Tibial nerve (tissue), 4 donors: ENCODE measurements around the gene FGF9. TPM values are rescaled to one million over a fixed set of nuclear protein-coding genes. Genes with fewer than 3 reads are reported as not detected.
A peak's percentile ranks its signal among the peaks of the same experiment; 100 is the strongest.

Source experiments
- DNase-seq, 2 donors: peaks; one replicate each; pipeline ENCODE4 v3.0.0-alpha.2; 2019; ENCODE audit warnings: low spot score in 2 of 2
- H3K27ac ChIP-seq, 4 donors: fragments of 200-600 bp; sonication (generic) in 3 of 4; one replicate each; pipeline ENCODE4 v1.5.1; 2017 to 2019; ENCODE audit warnings: mild to moderate bottlenecking in 1 of 4
- H3K27me3 ChIP-seq, 2 donors: fragments of 200-600 bp; sonication (generic) in 1 of 2; one replicate each; pipeline versions ENCODE4 v1.5.1 to v1.6.0; 2017 to 2019
- H3K36me3 ChIP-seq, 3 donors: fragments of 200-600 bp; sonication (generic); one replicate each; pipeline ENCODE4 v1.5.1; 2018 to 2019
- H3K4me1 ChIP-seq, 4 donors: fragments of 200-600 bp; sonication (generic) in 3 of 4; one replicate each; pipeline ENCODE4 v1.5.1; 2017 to 2019
- H3K4me3 ChIP-seq, 4 donors: fragments of 200-600 bp; sonication (generic) in 3 of 4; one replicate each; pipeline ENCODE4 v1.5.1; 2017 to 2019; ENCODE audit warnings: mild to moderate bottlenecking in 1 of 4, moderate library complexity in 1 of 4
- H3K9me3 ChIP-seq, 4 donors: fragments of 200-600 bp; sonication (generic) in 3 of 4; one replicate each; pipeline ENCODE4 v1.5.1; 2017 to 2019
- CTCF ChIP-seq, 5 experiments: fragments of 200-600 bp in 3 of 5; fragments of 450-650 bp in 2 of 5; sonication (generic) in 3 of 5; IDR thresholded peaks; one replicate each; pipeline ENCODE4 v1.5.1; 2016 to 2019; ENCODE audit warnings: antibody characterized with exemption in 5 of 5, mild to moderate bottlenecking in 3 of 5, moderate library complexity in 2 of 5
- EP300 ChIP-seq, 2 donors: sonication (generic); formaldehyde crosslinking; IDR thresholded peaks; one replicate each; pipeline ENCODE4 v1.6.1; 2017; ENCODE audit warnings: antibody characterized with exemption in 2 of 2, mild to moderate bottlenecking in 1 of 2
- POLR2A ChIP-seq, 2 donors: fragments of 450-650 bp; IDR thresholded peaks; one replicate each; pipeline ENCODE4 v1.6.1; 2017; ENCODE audit warnings: antibody characterized with exemption in 2 of 2, mild to moderate bottlenecking in 2 of 2, moderate library complexity in 2 of 2
- WGBS, 2 donors: methylation state at CpG; one replicate each; pipeline ENCODE4 v1.1.5; 2018; 5-methylcytosine and 5-hydroxymethylcytosine counted together
- total RNA-seq, 4 donors: library from RNA; depleted of rRNA; stranded (reverse); fragments of >200 nt; gene quantifications; one replicate each; pipeline ENCODE4 v1.1.0, GENCODE V29; 2016

The FGF9 gene
- total RNA-seq = 1 to 10 TPM in 2 of 4 donors, under 1 TPM in 1, not detected in 1; 0.22 to 1.2 (median 1.0) TPM

- Histone ChIP-seq H3K27ac (peak within 1 kb of the TSS in 3 of 4 donors; percentile 23 to 81 (median 53)), H3K4me1 (peaks cover 0 to 62% (median 32%) of the 10 kb centered on the region in 4 donors), H3K4me3 (peak within 1 kb of the TSS; percentile 43 to 74 (median 64)), H3K27me3 (peaks cover 0 to 60% of the 10 kb centered on the region in 2 donors), H3K9me3 (no peaks in the 10 kb centered on the region), H3K36me3 (no peaks in the 10 kb centered on the region)
- 0 to 1% methylated on average over 42 to 62 of the region's 62 CpGs for whole genome bisulfite sequencing, 2 donors
- no peak for DNase-seq
- TF ChIP-seq EP300 (IDR thresholded peaks at IDR 0.05) = peak in 1 of 2 donors; percentile 41
- TF ChIP-seq POLR2A (IDR thresholded peaks at IDR 0.05) = peak in 1 of 2 donors; percentile 40
- no peak for TF ChIP-seq CTCF (IDR thresholded peaks at IDR 0.05)
Measured at GRCh38 chr13:21670883-21671619, at the start of gene FGF9. Gene FGF9 (plus strand): TSS chr13:21671073. CDS start chr13:21671913, 840 bp downstream.

- TF ChIP-seq CTCF (IDR thresholded peaks at IDR 0.05) = no peak
- TF ChIP-seq POLR2A (IDR thresholded peaks at IDR 0.05) = no peak
- no peak for TF ChIP-seq EP300 (IDR thresholded peaks at IDR 0.05)
- Histone ChIP-seq H3K9me3 (no peaks in the 10 kb centered on the region), H3K27me3 (no peaks in the 10 kb centered on the region), H3K4me3 (no peak overlapping the region), H3K27ac (no peak overlapping the region), H3K36me3 (no peaks in the 10 kb centered on the region), H3K4me1 (no peaks in the 10 kb centered on the region)
- WGBS, 2 donors = 51 to 54% methylated on average over 8 of the region's 8 CpGs
- DNase-seq = no peak
Measured at GRCh38 chr13:21625366-21625765, 45.5 kb upstream of the FGF9 start.

- H3K27ac ChIP-seq = no peak overlapping the region
- TF ChIP-seq EP300 (IDR thresholded peaks at IDR 0.05) (no peak), POLR2A (IDR thresholded peaks at IDR 0.05) (no peak), CTCF (IDR thresholded peaks at IDR 0.05) (no peak)
- no peaks in the 10 kb centered on the region for H3K4me1 ChIP-seq
- DNase-seq = no peak
- peaks cover 0 to 19% (median 0%) of the 10 kb centered on the region in 4 donors for H3K9me3 ChIP-seq
- H3K4me3 ChIP-seq = no peak overlapping the region
- no peaks in the 10 kb centered on the region for H3K27me3 ChIP-seq
- H3K36me3 ChIP-seq = no peaks in the 10 kb centered on the region
Measured at GRCh38 chr13:21632196-21632595, 38.7 kb upstream of the FGF9 start.

GRCh38 chr13:21636656-21637055 lies 34.2 kb upstream of the FGF9 start:
- H3K4me3 ChIP-seq = no peak overlapping the region
- TF ChIP-seq POLR2A (IDR thresholded peaks at IDR 0.05) (no peak), CTCF (IDR thresholded peaks at IDR 0.05) (no peak), EP300 (IDR thresholded peaks at IDR 0.05) (no peak)
- H3K36me3 ChIP-seq = no peaks in the 10 kb centered on the region
- no peaks in the 10 kb centered on the region for H3K27me3 ChIP-seq
- peaks cover 0 to 3% (median 0%) of the 10 kb centered on the region in 4 donors for H3K4me1 ChIP-seq
- H3K27ac ChIP-seq = no peak overlapping the region
- H3K9me3 ChIP-seq = peaks cover 0 to 8% (median 0%) of the 10 kb centered on the region in 4 donors
- no peak for DNase-seq
- 81 to 93% methylated on average over 3 of the region's 3 CpGs for WGBS, 2 donors

GRCh38 chr13:21637296-21637695 lies 33.6 kb upstream of the FGF9 start:
- Histone ChIP-seq H3K36me3 (no peaks in the 10 kb centered on the region), H3K4me1 (peaks cover 0 to 3% (median 0%) of the 10 kb centered on the region in 4 donors), H3K27ac (no peak overlapping the region), H3K4me3 (no peak overlapping the region), H3K9me3 (peaks cover 0 to 2% (median 0%) of the 10 kb centered on the region in 4 donors), H3K27me3 (no peaks in the 10 kb centered on the region)
- TF ChIP-seq CTCF (IDR thresholded peaks at IDR 0.05) (no peak), POLR2A (IDR thresholded peaks at IDR 0.05) (no peak), EP300 (IDR thresholded peaks at IDR 0.05) (no peak)
- WGBS, 2 donors = 84 to 93% methylated on average over 13 of the region's 13 CpGs
- no peak for DNase-seq
